ENCODE measurements around the gene CNPY3. TPM values are rescaled to one million over a fixed set of nuclear protein-coding genes. Genes with fewer than 3 reads are reported as not detected.
"Not testable (repeated sequence)": the region's sequence is repeated elsewhere in the genome, so short reads cannot be mapped to it uniquely, and the experiment has no call there.

Gene CNPY3
- 100 to 1,000 TPM in 1 of 4 donors, 10 to 100 TPM in 3; 27.8 to 101 (median 47.9) TPM for total RNA-seq

DNA sequence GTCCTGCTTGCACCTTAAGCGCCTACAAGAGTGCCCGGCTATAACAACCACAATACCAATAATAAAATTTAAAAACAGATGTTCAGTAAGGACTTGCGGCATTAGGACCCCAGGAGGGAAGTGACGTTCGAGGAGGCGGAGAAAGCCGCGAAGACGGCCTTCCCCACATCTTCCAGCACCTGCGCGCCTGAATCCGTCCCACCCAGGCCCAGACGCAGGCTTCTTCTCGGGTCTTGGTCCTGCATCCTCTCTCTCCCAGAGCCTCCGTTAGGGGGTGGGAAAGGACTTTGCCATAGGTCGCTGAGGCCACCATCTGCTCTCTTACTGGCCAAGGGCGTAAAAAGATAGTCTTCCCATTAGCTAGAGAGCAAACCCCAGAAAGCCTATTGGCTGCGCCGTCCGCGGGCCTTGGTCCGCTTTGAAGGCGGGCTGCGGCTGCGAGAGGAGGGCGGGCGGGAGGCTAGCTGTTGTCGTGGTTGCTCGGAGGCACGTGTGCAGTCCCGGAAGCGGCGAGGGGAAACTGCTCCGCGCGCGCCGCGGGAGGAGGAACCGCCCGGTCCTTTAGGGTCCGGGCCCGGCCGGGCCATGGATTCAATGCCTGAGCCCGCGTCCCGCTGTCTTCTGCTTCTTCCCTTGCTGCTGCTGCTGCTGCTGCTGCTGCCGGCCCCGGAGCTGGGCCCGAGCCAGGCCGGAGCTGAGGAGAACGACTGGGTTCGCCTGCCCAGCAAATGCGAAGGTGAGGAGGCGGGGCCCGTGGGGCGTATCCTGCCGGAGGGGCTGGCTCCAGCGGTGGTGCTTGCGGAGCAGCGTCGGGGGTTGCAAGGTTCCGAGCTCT lies at the start of gene CNPY3:
TSS of gene CNPY3 (plus strand) at position 495 of the 835 bp plus-strand sequence. CDS start at position 586, 91 bp downstream.
- peaks cover 0 to 32% (median 10%) of the 10 kb centered on the region in 4 donors for H3K4me1 ChIP-seq

DNA sequence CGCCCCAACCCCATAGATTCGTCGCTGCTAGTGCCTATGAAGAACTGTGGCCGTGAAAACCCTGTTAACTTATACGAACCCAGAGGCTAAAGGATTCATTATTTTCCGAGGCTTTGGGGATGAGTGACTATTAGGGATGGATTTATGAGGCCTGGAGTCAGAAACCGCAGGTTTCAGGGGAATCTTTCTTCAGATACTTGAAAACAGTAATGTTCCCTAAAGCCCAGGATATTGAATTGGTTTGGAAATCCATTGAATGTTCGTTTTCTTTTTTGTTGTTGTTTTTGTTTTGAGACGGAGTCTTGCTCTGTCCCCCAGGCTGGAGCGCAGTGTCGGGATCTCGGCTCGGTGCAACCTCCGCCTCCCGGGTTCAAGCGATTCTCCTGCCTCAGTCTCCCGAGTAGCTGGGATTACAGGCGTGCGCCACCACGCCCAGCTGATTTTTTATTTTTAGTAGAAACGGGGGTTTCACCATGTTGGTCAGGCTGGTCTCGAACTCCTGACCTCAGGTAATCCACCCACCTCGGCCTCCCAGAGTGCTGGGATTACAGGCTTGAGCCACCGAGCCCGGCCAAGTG lies 49.0 kb upstream of the CNPY3 start:
- H3K9me3 ChIP-seq, result not testable (repeated sequence)

More for the DNA sequence above, at the start of gene CNPY3:
- Histone ChIP-seq H3K4me3 (peak within 1 kb of the TSS; percentile 64 to 89 (median 76)), H3K27ac (peak within 1 kb of the TSS; percentile 85 to 98 (median 93)), H3K9me3 (no peaks in the 10 kb centered on the region), H3K27me3 (no peaks in the 10 kb centered on the region), H3K36me3 (peaks cover 0 to 8% (median 0%) of the 10 kb centered on the region in 3 donors)
- TF ChIP-seq, protein P1, sequence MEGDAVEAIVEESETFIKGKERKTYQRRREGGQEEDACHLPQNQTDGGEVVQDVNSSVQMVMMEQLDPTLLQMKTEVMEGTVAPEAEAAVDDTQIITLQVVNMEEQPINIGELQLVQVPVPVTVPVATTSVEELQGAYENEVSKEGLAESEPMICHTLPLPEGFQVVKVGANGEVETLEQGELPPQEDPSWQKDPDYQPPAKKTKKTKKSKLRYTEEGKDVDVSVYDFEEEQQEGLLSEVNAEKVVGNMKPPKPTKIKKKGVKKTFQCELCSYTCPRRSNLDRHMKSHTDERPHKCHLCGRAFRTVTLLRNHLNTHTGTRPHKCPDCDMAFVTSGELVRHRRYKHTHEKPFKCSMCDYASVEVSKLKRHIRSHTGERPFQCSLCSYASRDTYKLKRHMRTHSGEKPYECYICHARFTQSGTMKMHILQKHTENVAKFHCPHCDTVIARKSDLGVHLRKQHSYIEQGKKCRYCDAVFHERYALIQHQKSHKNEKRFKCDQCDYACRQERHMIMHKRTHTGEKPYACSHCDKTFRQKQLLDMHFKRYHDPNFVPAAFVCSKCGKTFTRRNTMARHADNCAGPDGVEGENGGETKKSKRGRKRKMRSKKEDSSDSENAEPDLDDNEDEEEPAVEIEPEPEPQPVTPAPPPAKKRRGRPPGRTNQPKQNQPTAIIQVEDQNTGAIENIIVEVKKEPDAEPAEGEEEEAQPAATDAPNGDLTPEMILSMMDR (IDR thresholded peaks at IDR 0.05), result peak in 2 of 6 experiments; percentile 10 to 24
- TF ChIP-seq POLR2A (IDR thresholded peaks at IDR 0.05), result peak; percentile 69 to 75
- DNase-seq, result peak; percentile 95 to 98 (median 97)

DNA sequence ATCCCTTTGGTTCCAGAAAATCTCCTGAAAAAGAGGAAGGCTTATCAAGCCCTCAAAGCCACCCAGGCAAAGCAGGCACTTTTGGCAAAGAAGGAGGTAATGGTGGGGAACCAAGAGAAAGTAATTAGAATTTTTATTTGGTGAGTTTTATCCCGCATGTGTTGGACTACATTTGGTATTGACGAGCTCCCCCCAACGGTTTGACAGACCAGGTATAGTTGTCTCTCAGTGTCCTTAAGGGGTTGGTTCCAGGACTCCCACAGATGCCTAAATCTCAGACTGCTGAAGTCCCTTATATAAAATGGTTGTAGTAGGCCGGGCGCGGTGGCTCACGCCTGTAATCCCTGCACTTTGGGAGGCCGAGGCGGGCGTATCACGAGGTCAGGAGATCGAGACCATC lies 48.4 kb upstream of the CNPY3 start:
- H3K9me3 ChIP-seq, H3K27me3 ChIP-seq, DNase-seq: not testable (repeated sequence)
- Histone ChIP-seq H3K4me3 (peak overlapping the region; percentile 63 to 85 (median 66)), H3K27ac (peak overlapping the region in 2 of 4 donors; percentile 89 to 90), H3K4me1 (peaks cover 0 to 29% (median 0%) of the 10 kb centered on the region in 4 donors), H3K36me3 (peaks cover 0 to 47% (median under 1%) of the 10 kb centered on the region in 3 donors)

More for the DNA sequence above, 49.0 kb upstream of the CNPY3 start:
- Histone ChIP-seq H3K4me3 (peak overlapping the region; percentile 63 to 85 (median 66)), H3K27ac (peak overlapping the region; percentile 89 to 95 (median 92)), H3K4me1 (peaks cover 0 to 29% (median 0%) of the 10 kb centered on the region in 4 donors), H3K36me3 (peaks cover 0 to 42% (median 0%) of the 10 kb centered on the region in 3 donors)
- H3K27me3 ChIP-seq, DNase-seq: not testable (repeated sequence)

DNA sequence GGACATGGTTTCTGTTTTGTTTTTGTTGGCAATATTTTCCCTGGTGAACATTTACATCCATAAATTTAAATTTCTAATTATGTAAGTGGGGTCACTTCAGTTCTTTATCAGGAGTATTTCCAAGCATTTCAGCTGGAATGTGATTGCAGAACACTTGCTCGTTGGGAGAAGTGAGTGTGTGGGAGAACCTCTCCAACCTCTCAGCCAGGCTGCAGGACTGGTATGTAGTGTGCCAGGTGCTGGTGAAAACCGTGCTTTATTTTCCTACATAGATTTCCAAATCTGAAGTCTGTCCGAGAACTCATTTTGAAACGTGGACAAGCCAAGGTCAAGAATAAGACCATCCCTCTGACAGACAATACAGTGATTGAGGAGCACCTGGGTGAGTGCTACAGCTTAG lies 43.6 kb upstream of the CNPY3 start:
- TF ChIP-seq, protein P1 (IDR thresholded peaks at IDR 0.05), result no peak
- TF ChIP-seq POLR2A (IDR thresholded peaks at IDR 0.05), result no peak
- DNase-seq, result no peak
- Histone ChIP-seq H3K9me3 (no peaks in the 10 kb centered on the region), H3K27me3 (no peaks in the 10 kb centered on the region), H3K27ac (no peak overlapping the region), H3K4me3 (no peak overlapping the region), H3K4me1 (peaks cover 0 to 21% (median 0%) of the 10 kb centered on the region in 4 donors), H3K36me3 (peaks cover 0 to 60% (median 4%) of the 10 kb centered on the region in 3 donors)

DNA sequence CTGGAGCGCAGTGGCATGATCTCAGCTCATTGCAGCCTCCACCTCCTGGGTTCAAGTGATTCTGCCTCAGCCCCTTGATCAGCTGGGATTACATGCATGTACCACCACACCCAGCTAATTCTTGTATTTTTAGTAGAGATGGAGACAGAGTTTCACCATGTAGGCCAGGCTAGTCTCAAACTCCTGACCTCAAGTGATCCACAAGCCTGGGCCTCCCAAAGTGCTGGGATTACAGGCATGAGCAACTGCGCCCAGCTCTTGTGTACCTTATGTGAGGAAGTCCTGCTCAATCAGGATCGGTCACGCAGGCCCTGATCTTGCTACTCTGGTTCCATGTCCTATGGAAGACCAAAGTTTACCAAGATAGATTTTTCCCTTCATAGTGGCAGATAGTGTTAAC lies 41.1 kb upstream of the CNPY3 start:
- not testable (repeated sequence) for DNase-seq, H3K9me3 ChIP-seq, H3K27me3 ChIP-seq, H3K4me3 ChIP-seq, H3K27ac ChIP-seq
- peaks cover 0 to 39% (median 4%) of the 10 kb centered on the region in 3 donors for H3K36me3 ChIP-seq
- H3K4me1 ChIP-seq, result peaks cover 0 to 14% (median 3%) of the 10 kb centered on the region in 4 donors

DNA sequence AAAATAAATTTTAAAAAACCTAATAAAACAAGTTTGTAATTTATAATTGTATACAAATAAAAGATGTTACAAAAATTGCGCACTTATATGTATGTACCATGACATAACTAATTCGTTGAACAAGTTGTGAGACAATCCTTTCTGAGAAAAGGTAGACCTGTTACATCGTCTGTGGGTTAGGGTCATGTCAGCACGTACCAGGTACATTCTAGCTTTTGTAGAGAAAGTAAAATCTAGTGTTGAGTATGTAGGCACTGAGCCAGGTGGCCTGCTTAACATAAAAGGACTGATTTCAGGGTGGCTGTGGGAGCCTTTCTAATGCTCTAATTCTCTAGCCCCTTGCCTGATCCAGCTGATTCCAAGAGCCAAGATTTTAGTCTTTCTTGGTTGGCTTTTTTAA lies 39.5 kb upstream of the CNPY3 start:
- no peak for DNase-seq
- Histone ChIP-seq H3K4me1 (peaks cover 0 to 14% (median 4%) of the 10 kb centered on the region in 4 donors), H3K9me3 (no peaks in the 10 kb centered on the region), H3K27ac (peak overlapping the region; percentile 82 to 96 (median 92)), H3K36me3 (peaks cover 0 to 23% (median 4%) of the 10 kb centered on the region in 3 donors), H3K4me3 (peak overlapping the region; percentile 67 to 99 (median 73)), H3K27me3 (no peaks in the 10 kb centered on the region)
- TF ChIP-seq, protein P1 (IDR thresholded peaks at IDR 0.05), result no peak
- no peak for TF ChIP-seq POLR2A (IDR thresholded peaks at IDR 0.05)

Measured in Peyer's patch (tissue), 4 donors.